OCI-LY7 (cell line): ENCODE measurements around the gene COL13A1.

Experiments used
- CTCF ChIP-seq: fragments of 200-600 bp; sonication (generic); conservative IDR thresholded peaks from 2 replicates; pipeline ENCODE4 v1.5.1; 2014; ENCODE audit warnings: mild to moderate bottlenecking, antibody characterized with exemption, low read length, moderate library complexity, mixed read lengths
- EZH2phosphoT487 ChIP-seq: fragments of 200-600 bp; sonication (generic); IDR thresholded peaks from 2 replicates; pipeline ENCODE4 v1.6.1; 2018; ENCODE audit warnings: low read depth, borderline replicate concordance, mild to moderate bottlenecking, mixed run types, antibody characterized with exemption, low read length, moderate library complexity, mixed read lengths

- TF ChIP-seq CTCF = no peak
- TF ChIP-seq EZH2phosphoT487 = no peak
These were observed 35.6 kb downstream of the COL13A1 start for GRCh38 chr10:69837261-69837660.
